DND-41 (cell line): ENCODE measurements around the gene KHDRBS2.

Source experiments
- ATAC-seq: fragments of 200-7000 bp; cut with Tn5 transposase; 3 replicates; pipeline ENCODE4 v1.9.1; 2021; ENCODE audit warnings: low read depth; ENCODE audit not compliant: insufficient read depth
- DNase-seq: peaks from one replicate; pipeline ENCODE4 v3.0.0-alpha.2; 2020
- H2AFZ ChIP-seq: 2 replicates; pipeline ENCODE4 v1.6.0; 2012; ENCODE audit warnings: low read depth, low read length
- H3K27ac ChIP-seq: 2 replicates; pipeline ENCODE4 v1.5.1; 2012; ENCODE audit warnings: low read length, inconsistent platforms
- H3K27me3 ChIP-seq: fragments of 200-600 bp; sonication (generic); 2 replicates; pipeline ENCODE4 v1.6.0; 2012; ENCODE audit warnings: low read length, mild to moderate bottlenecking, inconsistent platforms; ENCODE audit not compliant: insufficient read depth, poor library complexity
- H3K36me3 ChIP-seq: 2 replicates; pipeline ENCODE4 v1.5.1; 2012; ENCODE audit warnings: low read length, inconsistent platforms; ENCODE audit not compliant: insufficient read depth
- H3K4me1 ChIP-seq: 2 replicates; pipeline ENCODE4 v1.5.1; 2012; ENCODE audit warnings: mild to moderate bottlenecking, low read length; ENCODE audit not compliant: insufficient read depth
- H3K4me2 ChIP-seq: 2 replicates; pipeline ENCODE4 v1.6.0; 2012; ENCODE audit warnings: mild to moderate bottlenecking, moderate library complexity, low read length, inconsistent platforms; ENCODE audit not compliant: insufficient read depth
- H3K4me3 ChIP-seq, 2 experiments: fragments of 200-600 bp in 1 of 2; shearing (Covaris generic) in 1 of 2; 2 replicates each; pipeline ENCODE4 v1.5.1; 2012 to 2016; ENCODE audit warnings: inconsistent platforms in 2 of 2, low read length in 2 of 2, mild to moderate bottlenecking in 2 of 2, low read depth in 1 of 2, moderate library complexity in 1 of 2
- H3K79me2 ChIP-seq: 2 replicates; pipeline ENCODE4 v1.6.0; 2012; ENCODE audit warnings: low read length, inconsistent platforms; ENCODE audit not compliant: insufficient read depth
- H3K9ac ChIP-seq: 2 replicates; pipeline ENCODE4 v1.6.0; 2012; ENCODE audit warnings: low read depth, mild to moderate bottlenecking, inconsistent platforms, low read length, moderate library complexity
- H3K9me3 ChIP-seq: 2 replicates; pipeline ENCODE4 v1.5.1; 2012; ENCODE audit warnings: low read length, moderate library complexity, mild to moderate bottlenecking, inconsistent platforms; ENCODE audit not compliant: insufficient read depth, severe bottlenecking
- H4K20me1 ChIP-seq: 2 replicates; pipeline ENCODE4 v1.6.0; 2012; ENCODE audit warnings: low read length; ENCODE audit not compliant: insufficient read depth
- EZH2 ChIP-seq: IDR thresholded peaks from 3 replicates; pipeline ENCODE4 v1.6.1; 2012; ENCODE audit warnings: borderline replicate concordance, low read depth, mild to moderate bottlenecking, moderate library complexity, low read length, inconsistent platforms; ENCODE audit not compliant: severe bottlenecking
- TF ChIP-seq, protein P1 (sequence below): IDR thresholded peaks from 2 replicates; pipeline ENCODE4 v1.5.1; 2012; ENCODE audit warnings: borderline replicate concordance, low read length, moderate library complexity, mild to moderate bottlenecking; ENCODE audit not compliant: poor library complexity, severe bottlenecking; ENCODE audit errors: extremely low read depth

Gene KHDRBS2

GRCh38 chr6:62192593-62192992, 93.4 kb downstream of the KHDRBS2 start:
- Histone ChIP-seq H3K36me3 (no peaks in the 10 kb centered on the region), H3K9me3 (no peaks in the 10 kb centered on the region), H3K4me2 (no peak overlapping the region), H3K27ac (no peak overlapping the region), H3K4me3 (no peak overlapping the region), H3K27me3 (no peaks in the 10 kb centered on the region), H3K79me2 (no peaks in the 10 kb centered on the region), H4K20me1 (no peaks in the 10 kb centered on the region), H2AFZ (no peak overlapping the region), H3K4me1 (no peaks in the 10 kb centered on the region), H3K9ac (no peak overlapping the region)
- ATAC-seq = no peak
- DNase-seq = no peak
- TF ChIP-seq EZH2 = no peak

DNA sequence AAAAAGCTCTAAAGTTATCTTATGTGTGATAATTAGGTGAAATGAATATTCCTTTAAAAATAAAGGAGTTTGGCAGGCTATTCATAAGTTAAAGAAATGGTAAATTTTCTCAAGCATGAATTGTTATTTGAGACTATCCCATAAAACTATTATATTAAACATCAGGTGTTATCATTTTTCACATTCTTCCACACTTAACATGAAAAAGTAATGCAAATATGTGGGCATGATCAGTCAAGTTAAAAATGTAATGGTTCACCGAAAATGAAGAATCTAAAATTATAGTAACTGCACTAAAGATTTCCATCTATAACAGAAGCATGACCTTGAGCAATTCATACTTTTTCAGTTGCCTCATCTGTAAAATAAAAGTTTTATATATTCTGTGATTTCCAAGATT, 110.8 kb downstream of the KHDRBS2 start:
- no peak overlapping the region for H2AFZ ChIP-seq
- no peak overlapping the region for H3K27ac ChIP-seq
- no peak for TF ChIP-seq EZH2
- TF ChIP-seq, protein P1, sequence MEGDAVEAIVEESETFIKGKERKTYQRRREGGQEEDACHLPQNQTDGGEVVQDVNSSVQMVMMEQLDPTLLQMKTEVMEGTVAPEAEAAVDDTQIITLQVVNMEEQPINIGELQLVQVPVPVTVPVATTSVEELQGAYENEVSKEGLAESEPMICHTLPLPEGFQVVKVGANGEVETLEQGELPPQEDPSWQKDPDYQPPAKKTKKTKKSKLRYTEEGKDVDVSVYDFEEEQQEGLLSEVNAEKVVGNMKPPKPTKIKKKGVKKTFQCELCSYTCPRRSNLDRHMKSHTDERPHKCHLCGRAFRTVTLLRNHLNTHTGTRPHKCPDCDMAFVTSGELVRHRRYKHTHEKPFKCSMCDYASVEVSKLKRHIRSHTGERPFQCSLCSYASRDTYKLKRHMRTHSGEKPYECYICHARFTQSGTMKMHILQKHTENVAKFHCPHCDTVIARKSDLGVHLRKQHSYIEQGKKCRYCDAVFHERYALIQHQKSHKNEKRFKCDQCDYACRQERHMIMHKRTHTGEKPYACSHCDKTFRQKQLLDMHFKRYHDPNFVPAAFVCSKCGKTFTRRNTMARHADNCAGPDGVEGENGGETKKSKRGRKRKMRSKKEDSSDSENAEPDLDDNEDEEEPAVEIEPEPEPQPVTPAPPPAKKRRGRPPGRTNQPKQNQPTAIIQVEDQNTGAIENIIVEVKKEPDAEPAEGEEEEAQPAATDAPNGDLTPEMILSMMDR = no peak
- H3K4me3 ChIP-seq = no peak overlapping the region
- H3K36me3 ChIP-seq = no peaks in the 10 kb centered on the region
- H4K20me1 ChIP-seq = no peaks in the 10 kb centered on the region
- H3K79me2 ChIP-seq = no peaks in the 10 kb centered on the region
- no peaks in the 10 kb centered on the region for H3K27me3 ChIP-seq
- no peak overlapping the region for H3K9ac ChIP-seq
- no peaks in the 10 kb centered on the region for H3K9me3 ChIP-seq
- DNase-seq (no peak), ATAC-seq (no peak)
- no peak overlapping the region for H3K4me2 ChIP-seq
- H3K4me1 ChIP-seq = no peaks in the 10 kb centered on the region

- TF ChIP-seq, protein P1 = no peak
- no peak for TF ChIP-seq EZH2
- H3K27ac ChIP-seq = no peak overlapping the region
These were observed 111.5 kb downstream of the KHDRBS2 start for GRCh38 chr6:62174548-62174947.

DNA sequence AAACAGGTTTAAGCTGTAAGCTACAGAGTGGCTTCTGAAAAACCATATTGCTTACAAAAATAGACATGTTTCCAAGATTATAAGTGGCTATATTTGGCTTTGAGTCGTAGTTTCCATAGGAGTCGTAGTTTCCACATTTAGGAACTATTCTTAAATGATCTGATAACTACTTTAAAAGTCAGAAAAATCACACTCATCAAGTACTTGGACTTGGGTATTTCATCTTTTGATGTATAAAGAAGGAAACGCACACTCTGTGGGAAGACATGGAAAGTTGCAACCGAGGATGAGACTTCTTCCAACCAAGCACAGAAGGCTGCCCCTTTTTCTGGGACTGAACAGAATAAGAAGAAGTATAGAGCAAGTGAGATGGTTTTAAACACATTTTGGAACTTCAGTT, 118.3 kb downstream of the KHDRBS2 start:
- H4K20me1 ChIP-seq = no peaks in the 10 kb centered on the region
- no peak for ATAC-seq
- no peak overlapping the region for H3K4me2 ChIP-seq
- no peak for DNase-seq
- TF ChIP-seq EZH2 = no peak
- TF ChIP-seq, protein P1 = no peak
- no peak overlapping the region for H3K27ac ChIP-seq
- H3K79me2 ChIP-seq = no peaks in the 10 kb centered on the region
- H3K9ac ChIP-seq = no peak overlapping the region
- no peaks in the 10 kb centered on the region for H3K27me3 ChIP-seq
- H3K9me3 ChIP-seq = no peaks in the 10 kb centered on the region
- H3K4me3 ChIP-seq = no peak overlapping the region
- no peaks in the 10 kb centered on the region for H3K36me3 ChIP-seq
- H2AFZ ChIP-seq = no peak overlapping the region
- H3K4me1 ChIP-seq = no peaks in the 10 kb centered on the region

More at GRCh38 chr6:62174548-62174947, 111.5 kb downstream of the KHDRBS2 start:
- no peaks in the 10 kb centered on the region for H3K9me3 ChIP-seq
- H3K4me3 ChIP-seq = no peak overlapping the region
- DNase-seq = no peak
- no peaks in the 10 kb centered on the region for H4K20me1 ChIP-seq
- no peak overlapping the region for H3K9ac ChIP-seq
- no peak for ATAC-seq
- no peaks in the 10 kb centered on the region for H3K27me3 ChIP-seq
- no peak overlapping the region for H2AFZ ChIP-seq
- no peaks in the 10 kb centered on the region for H3K36me3 ChIP-seq
- H3K4me1 ChIP-seq = no peaks in the 10 kb centered on the region
- H3K79me2 ChIP-seq = no peaks in the 10 kb centered on the region
- H3K4me2 ChIP-seq = no peak overlapping the region
